Loucy (cell line): ENCODE measurements around the gene CAMKV.
"Not testable (repeated sequence)": the region's sequence is repeated elsewhere in the genome, so short reads cannot be mapped to it uniquely, and the experiment has no call there.

Source experiments
- EZH2phosphoT487 ChIP-seq: fragments of 200-600 bp; IDR thresholded peaks from 2 replicates; pipeline ENCODE4 v1.6.1; 2018; ENCODE audit warnings: antibody characterized with exemption, mild to moderate bottlenecking, moderate library complexity, borderline replicate concordance
- TF ChIP-seq, protein P1 (sequence below): fragments of 200-600 bp; sonication (generic); conservative IDR thresholded peaks from 2 replicates; pipeline ENCODE4 v1.5.1; 2014; ENCODE audit warnings: mild to moderate bottlenecking, antibody characterized with exemption, low read length

DNA sequence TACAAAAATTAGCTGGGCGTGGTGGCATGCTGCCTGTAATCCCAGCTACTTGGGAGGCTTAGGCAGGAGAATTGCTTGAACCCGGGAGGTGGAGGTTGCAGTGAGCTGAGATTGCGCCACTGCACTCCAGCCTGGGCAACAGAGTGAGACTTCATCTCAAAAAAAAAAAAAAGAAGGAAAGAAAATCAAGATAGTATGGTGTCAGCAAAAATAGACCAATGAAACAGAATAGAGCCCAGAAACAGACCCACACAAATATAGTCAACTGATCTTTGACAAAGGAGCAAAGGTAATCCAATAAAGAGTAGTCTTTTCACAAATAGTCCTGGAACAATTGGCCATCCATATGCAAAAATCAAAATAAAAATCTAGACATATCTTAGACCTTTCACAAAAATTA, 46.6 kb downstream of the CAMKV start:
- TF ChIP-seq, protein P1, sequence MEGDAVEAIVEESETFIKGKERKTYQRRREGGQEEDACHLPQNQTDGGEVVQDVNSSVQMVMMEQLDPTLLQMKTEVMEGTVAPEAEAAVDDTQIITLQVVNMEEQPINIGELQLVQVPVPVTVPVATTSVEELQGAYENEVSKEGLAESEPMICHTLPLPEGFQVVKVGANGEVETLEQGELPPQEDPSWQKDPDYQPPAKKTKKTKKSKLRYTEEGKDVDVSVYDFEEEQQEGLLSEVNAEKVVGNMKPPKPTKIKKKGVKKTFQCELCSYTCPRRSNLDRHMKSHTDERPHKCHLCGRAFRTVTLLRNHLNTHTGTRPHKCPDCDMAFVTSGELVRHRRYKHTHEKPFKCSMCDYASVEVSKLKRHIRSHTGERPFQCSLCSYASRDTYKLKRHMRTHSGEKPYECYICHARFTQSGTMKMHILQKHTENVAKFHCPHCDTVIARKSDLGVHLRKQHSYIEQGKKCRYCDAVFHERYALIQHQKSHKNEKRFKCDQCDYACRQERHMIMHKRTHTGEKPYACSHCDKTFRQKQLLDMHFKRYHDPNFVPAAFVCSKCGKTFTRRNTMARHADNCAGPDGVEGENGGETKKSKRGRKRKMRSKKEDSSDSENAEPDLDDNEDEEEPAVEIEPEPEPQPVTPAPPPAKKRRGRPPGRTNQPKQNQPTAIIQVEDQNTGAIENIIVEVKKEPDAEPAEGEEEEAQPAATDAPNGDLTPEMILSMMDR, result not testable (repeated sequence)
- not testable (repeated sequence) for TF ChIP-seq EZH2phosphoT487
